Activated CD4-positive, alpha-beta T cell treated with anti-CD3 and anti-CD28 coated beads, Interleukin-2, amount 10 ng/mL, durations not matched to agents 7 days and 5 days (primary cell): ENCODE measurements around the gene DGKD. TPM values are rescaled to one million over a fixed set of nuclear protein-coding genes. Genes with fewer than 3 reads are reported as not detected.

Experiments used
- CTCF ChIA-PET: fragments of 350-600 bp; sonication (Branson Sonifier 250); formaldehyde crosslinking; loops from one replicate; lab custom pipeline; 2021; ENCODE audit warnings: antibody characterized with exemption; lab: Charles Lee
- POLR2A ChIA-PET: fragments of 350-600 bp; sonication (Branson Sonifier 250); formaldehyde crosslinking; loops from one replicate; lab custom pipeline; 2021; ENCODE audit warnings: antibody characterized with exemption; lab: Charles Lee
- DNase-seq: peaks from one replicate; pipeline ENCODE4 v3.0.0-alpha.2; 2020
- H3K27ac Mint-ChIP-seq: one replicate; pipeline ENCODE4 v1.8.0; 2021; ENCODE audit warnings: mild to moderate bottlenecking, moderate library complexity, mixed read lengths
- H3K27me3 Mint-ChIP-seq: one replicate; pipeline ENCODE4 v1.8.0; 2021; ENCODE audit warnings: mixed read lengths
- H3K36me3 Mint-ChIP-seq: one replicate; pipeline ENCODE4 v1.8.0; 2021; ENCODE audit warnings: low read depth, mixed read lengths
- H3K4me1 Mint-ChIP-seq: one replicate; pipeline ENCODE4 v1.8.0; 2021; ENCODE audit warnings: mixed read lengths
- H3K4me3 Mint-ChIP-seq: one replicate; pipeline ENCODE4 v1.8.0; 2021; ENCODE audit warnings: mild to moderate bottlenecking, moderate library complexity, mixed read lengths
- H3K9me3 Mint-ChIP-seq: one replicate; pipeline ENCODE4 v1.8.0; 2021; ENCODE audit warnings: mixed read lengths
- total RNA-seq, 2 experiments: library from RNA; stranded (reverse); gene quantifications; one replicate each; pipeline ENCODE4 v1.2.3, GENCODE V29; 2021

Gene DGKD
- total RNA-seq, 2 experiments from 2014 or later, result 84.1 to 97.5 TPM

- no peaks in the 10 kb centered on the region for H3K4me1 Mint-ChIP-seq
- no peaks in the 10 kb centered on the region for H3K27me3 Mint-ChIP-seq
- H3K36me3 Mint-ChIP-seq, result peaks cover 39% of the 10 kb centered on the region
- H3K27ac Mint-ChIP-seq, result no peak overlapping the region
- H3K9me3 Mint-ChIP-seq, result no peaks in the 10 kb centered on the region
- no peak for DNase-seq
- H3K4me3 Mint-ChIP-seq, result no peak overlapping the region
- ChIA-PET CTCF (no interaction called here), POLR2A (no interaction called here)
Observed at GRCh38 chr2:233463586-233463985, 109.3 kb downstream of the DGKD start.

DNA sequence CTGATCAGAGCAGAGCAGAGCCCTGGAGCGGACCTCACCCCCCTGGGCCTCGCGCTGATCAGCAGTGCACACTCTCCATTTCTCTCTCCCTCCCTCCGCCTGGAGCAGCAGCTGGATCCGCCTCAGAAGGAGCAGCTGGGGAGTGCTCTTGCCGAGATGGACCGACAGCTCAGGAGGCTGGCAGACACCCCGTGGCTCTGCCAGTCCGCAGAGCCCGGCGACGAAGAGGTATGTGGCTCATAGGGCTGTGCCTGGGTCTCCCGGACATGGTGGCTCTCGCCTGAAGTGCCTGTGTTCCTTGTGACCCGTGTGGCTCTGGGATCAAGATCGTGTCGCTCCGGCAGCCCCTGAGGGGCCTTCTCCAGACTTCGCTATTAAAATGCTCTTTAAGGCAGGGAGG, 109.8 kb downstream of the DGKD start:
- no peaks in the 10 kb centered on the region for H3K4me1 Mint-ChIP-seq
- POLR2A ChIA-PET, result no interaction called here
- H3K9me3 Mint-ChIP-seq, result no peaks in the 10 kb centered on the region
- CTCF ChIA-PET, result no interaction called here
- H3K27me3 Mint-ChIP-seq, result no peaks in the 10 kb centered on the region
- no peak overlapping the region for H3K4me3 Mint-ChIP-seq
- H3K36me3 Mint-ChIP-seq, result peaks cover 43% of the 10 kb centered on the region
- no peak overlapping the region for H3K27ac Mint-ChIP-seq
- no peak for DNase-seq

DNA sequence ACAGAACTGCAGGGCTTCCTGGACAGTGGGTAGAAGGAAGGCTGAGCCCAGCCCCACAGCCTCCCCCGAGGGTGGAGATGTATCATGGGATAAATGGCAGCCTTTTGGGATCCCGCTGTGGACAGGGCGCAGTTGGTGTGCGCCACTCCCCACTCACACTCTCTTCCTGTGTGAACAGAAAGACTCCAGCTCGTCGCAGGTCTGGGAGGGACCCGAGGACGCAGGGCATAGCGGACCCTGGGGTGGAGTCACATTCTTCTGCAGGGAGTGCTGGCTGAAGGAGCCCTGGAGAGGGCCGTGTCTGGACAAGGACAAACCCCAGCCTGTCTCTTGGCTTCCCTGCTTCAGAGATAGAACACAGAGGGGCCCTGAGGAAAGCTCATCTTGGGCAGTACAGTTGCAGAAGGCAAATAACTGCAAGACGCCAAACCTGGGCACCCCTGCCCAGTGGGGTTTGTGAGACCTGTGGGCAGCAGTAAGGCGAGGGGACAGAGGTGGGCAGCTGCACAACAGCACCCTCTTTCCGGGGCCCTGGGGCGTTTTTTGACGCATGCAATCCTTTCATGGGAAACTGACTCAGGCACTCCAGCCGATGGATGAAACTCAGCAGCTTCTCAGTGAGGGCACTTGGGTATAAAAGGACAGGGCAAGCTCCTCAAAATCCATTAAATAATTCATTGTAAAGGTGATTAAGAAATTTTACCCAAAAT, 110.4 kb downstream of the DGKD start:
- no peak for DNase-seq
- H3K27me3 Mint-ChIP-seq, result no peaks in the 10 kb centered on the region
- CTCF ChIA-PET, result no interaction called here

DNA sequence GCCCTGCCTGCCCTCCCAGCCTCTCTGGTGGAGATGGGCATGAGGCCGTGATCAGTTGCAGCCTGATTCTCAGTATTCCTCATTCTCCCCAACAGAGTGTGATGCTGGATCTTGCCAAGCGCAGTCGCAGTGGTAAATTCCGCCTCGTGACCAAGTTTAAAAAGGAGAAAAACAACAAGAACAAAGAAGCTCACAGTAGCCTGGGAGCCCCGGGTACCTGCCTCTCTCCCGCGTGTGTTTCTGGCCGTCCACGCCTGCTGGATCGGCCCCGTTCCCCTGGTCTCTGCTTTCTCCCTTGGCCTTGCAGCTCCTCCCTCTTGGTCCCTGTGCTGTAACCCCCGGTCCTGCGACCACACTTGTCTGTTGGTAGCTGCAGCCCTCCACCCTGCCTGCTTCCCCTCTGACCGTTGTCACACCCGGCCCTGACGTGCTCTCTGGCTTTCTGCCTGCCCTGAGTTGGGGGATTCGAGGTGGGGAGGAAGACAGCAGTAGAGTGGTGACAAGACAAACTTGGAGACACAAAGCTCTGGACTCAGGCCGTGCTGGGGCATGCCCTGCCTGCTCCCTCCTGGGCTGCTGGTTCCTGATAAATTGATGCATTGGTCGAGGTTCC, 112.8 kb downstream of the DGKD start:
- Mint-ChIP-seq H3K27me3 (no peaks in the 10 kb centered on the region), H3K9me3 (no peaks in the 10 kb centered on the region), H3K4me3 (no peak overlapping the region), H3K4me1 (no peaks in the 10 kb centered on the region), H3K27ac (no peak overlapping the region), H3K36me3 (peaks cover 49% of the 10 kb centered on the region)
- no peak for DNase-seq
- ChIA-PET CTCF (interaction anchor here (0.6 kb wide), 1 partner anchor 9 kb away, joined by 3 read pairs; no protein-coding TSS in a partner anchor), POLR2A (no interaction called here)

More for the DNA sequence above, 110.4 kb downstream of the DGKD start:
- Mint-ChIP-seq H3K4me3 (no peak overlapping the region), H3K36me3 (peaks cover 47% of the 10 kb centered on the region), H3K9me3 (no peaks in the 10 kb centered on the region), H3K27ac (no peak overlapping the region), H3K4me1 (no peaks in the 10 kb centered on the region)
- POLR2A ChIA-PET, result no interaction called here

DNA sequence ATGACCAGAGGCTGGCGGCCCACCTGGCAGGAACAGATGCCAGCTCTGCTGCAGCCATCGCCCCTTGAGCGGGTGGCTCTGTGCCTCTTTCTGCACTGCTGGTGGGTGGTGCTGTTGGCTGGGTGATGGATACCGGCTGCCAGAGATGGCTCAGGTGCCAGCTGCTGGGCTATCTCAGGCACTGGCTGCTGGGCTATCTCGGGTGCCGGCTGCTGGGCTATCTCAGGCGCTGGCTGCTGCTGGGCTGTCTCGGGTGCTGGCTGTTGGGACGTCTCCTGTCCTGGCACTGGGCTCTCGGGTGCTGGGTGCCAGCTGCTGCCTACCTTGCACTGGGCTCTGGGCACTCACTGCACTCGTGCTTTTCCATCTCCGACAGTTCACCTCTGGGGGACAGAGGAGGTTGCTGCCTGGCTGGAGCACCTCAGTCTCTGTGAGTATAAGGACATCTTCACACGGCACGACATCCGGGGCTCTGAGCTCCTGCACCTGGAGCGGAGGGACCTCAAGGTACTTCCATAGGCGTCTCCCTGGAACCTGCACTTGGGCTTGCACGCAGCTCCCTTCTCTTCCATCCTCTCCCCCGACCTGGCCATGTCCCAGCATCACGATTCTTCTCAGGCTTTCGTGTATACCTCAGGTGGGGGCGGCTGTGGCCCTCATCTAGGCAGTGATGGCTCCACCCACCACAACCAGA, 113.9 kb downstream of the DGKD start:
- Mint-ChIP-seq H3K27me3 (no peaks in the 10 kb centered on the region), H3K36me3 (peaks cover 45% of the 10 kb centered on the region), H3K27ac (peak overlapping the region; percentile 25), H3K4me3 (no peak overlapping the region), H3K9me3 (no peaks in the 10 kb centered on the region), H3K4me1 (no peaks in the 10 kb centered on the region)
- POLR2A ChIA-PET, result no interaction called here
- DNase-seq, result no peak
- CTCF ChIA-PET, result interaction anchor here (0.6 kb wide), 1 partner anchor 160 kb away, joined by 3 read pairs; no protein-coding TSS in a partner anchor

DNA sequence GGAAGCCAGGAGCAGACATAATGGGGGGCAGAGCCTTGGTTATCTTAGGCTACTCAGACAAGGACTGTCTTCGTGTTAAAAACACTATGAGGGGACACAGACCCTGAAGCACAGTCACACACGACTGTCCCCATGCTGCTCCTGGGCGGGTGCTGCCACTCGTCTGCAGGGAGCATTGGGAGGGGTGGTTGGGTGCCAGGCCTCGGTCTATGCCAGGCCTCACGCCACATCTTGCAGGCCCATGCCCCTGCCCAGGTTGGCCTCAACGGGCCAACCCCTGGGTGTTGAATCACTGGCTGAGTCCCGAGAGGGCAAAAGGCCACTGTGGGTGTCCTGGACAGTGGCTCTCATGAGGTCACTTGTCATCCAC, 114.4 kb downstream of the DGKD start:
- H3K27me3 Mint-ChIP-seq, result no peaks in the 10 kb centered on the region
- no peak overlapping the region for H3K27ac Mint-ChIP-seq
- peaks cover 42% of the 10 kb centered on the region for H3K36me3 Mint-ChIP-seq
- no peaks in the 10 kb centered on the region for H3K9me3 Mint-ChIP-seq
- no peak for DNase-seq
- POLR2A ChIA-PET, result no interaction called here
- H3K4me1 Mint-ChIP-seq, result no peaks in the 10 kb centered on the region
- no peak overlapping the region for H3K4me3 Mint-ChIP-seq
- CTCF ChIA-PET, result no interaction called here

- Mint-ChIP-seq H3K36me3 (peaks cover 37% of the 10 kb centered on the region), H3K4me1 (no peaks in the 10 kb centered on the region), H3K27ac (no peak overlapping the region), H3K4me3 (no peak overlapping the region), H3K9me3 (no peaks in the 10 kb centered on the region), H3K27me3 (no peaks in the 10 kb centered on the region)
- POLR2A ChIA-PET, result no interaction called here
- CTCF ChIA-PET, result interaction anchor here (1.1 kb wide), 1 partner anchor 112 kb away, joined by 4 read pairs; no protein-coding TSS in a partner anchor
- DNase-seq, result no peak
Observed at GRCh38 chr2:233469261-233470010, 115.1 kb downstream of the DGKD start.

GRCh38 chr2:233470011-233470687, 115.9 kb downstream of the DGKD start:
- Mint-ChIP-seq H3K36me3 (peaks cover 36% of the 10 kb centered on the region), H3K27me3 (no peaks in the 10 kb centered on the region), H3K9me3 (no peaks in the 10 kb centered on the region), H3K4me3 (no peak overlapping the region), H3K27ac (no peak overlapping the region), H3K4me1 (no peaks in the 10 kb centered on the region)
- ChIA-PET POLR2A (no interaction called here), CTCF (interaction anchor here (1.1 kb wide), 1 partner anchor 113 kb away, joined by 4 read pairs; no protein-coding TSS in a partner anchor)
- no peak for DNase-seq

DNA sequence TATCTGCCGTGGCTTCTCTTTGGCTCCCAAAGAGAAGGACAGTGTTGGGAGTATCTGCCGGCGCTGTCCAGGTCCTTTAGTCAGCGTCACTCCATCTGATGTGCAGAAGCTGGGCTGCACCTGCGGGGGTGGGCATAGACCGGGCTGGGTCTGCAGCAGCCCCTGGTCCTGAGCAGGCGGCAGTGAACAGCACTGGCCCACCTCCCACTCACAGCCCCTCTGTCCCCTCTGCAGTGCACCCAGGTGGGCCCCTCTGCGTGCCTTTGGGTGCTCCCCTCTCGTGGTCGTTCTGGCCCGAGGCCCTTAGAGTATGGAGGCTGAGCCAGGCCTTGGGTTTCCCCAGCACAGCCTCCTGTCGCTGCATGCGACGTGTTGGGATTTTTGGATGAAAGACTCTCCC, 116.5 kb downstream of the DGKD start:
- Mint-ChIP-seq H3K4me1 (no peaks in the 10 kb centered on the region), H3K36me3 (peaks cover 35% of the 10 kb centered on the region), H3K27ac (no peak overlapping the region), H3K27me3 (no peaks in the 10 kb centered on the region), H3K4me3 (no peak overlapping the region), H3K9me3 (no peaks in the 10 kb centered on the region)
- no peak for DNase-seq
- POLR2A ChIA-PET, result no interaction called here
- CTCF ChIA-PET, result no interaction called here

- DNase-seq, result no peak
- Mint-ChIP-seq H3K9me3 (no peaks in the 10 kb centered on the region), H3K36me3 (peaks cover 30% of the 10 kb centered on the region), H3K4me3 (no peak overlapping the region), H3K4me1 (no peaks in the 10 kb centered on the region), H3K27me3 (no peaks in the 10 kb centered on the region), H3K27ac (no peak overlapping the region)
- ChIA-PET CTCF (no interaction called here), POLR2A (no interaction called here)
Observed at GRCh38 chr2:233471291-233472035, 117.2 kb downstream of the DGKD start.

DNA sequence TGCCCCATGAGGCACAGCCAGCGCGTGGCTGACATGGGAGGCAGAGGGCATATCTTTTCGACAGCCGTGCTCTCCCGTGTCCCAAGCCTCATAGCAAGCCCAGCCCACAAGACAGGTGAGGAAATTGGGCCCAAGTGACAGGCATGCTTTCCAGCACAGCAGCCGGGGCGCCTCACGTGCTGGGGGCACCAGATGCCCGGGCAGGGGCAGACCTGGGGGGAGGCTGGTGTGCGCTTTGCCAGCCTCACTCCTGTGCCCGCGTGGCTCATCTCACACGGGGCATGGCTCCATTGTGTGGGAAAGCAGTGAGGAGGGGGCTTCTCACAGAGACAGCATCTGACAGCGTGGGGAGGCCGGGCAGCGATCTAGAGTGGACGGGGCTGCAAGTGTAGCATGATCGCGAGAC, 119.1 kb downstream of the DGKD start:
- Mint-ChIP-seq H3K4me1 (no peaks in the 10 kb centered on the region), H3K36me3 (peaks cover 18% of the 10 kb centered on the region), H3K27ac (no peak overlapping the region), H3K4me3 (no peak overlapping the region), H3K27me3 (no peaks in the 10 kb centered on the region), H3K9me3 (no peaks in the 10 kb centered on the region)
- ChIA-PET POLR2A (no interaction called here), CTCF (no interaction called here)
- DNase-seq, result no peak

- ChIA-PET POLR2A (no interaction called here), CTCF (interaction anchor here (0.6 kb wide), 1 partner anchor 142 kb away, joined by 3 read pairs; no protein-coding TSS in a partner anchor)
- Mint-ChIP-seq H3K27ac (no peak overlapping the region), H3K4me1 (no peaks in the 10 kb centered on the region), H3K9me3 (no peaks in the 10 kb centered on the region), H3K4me3 (no peak overlapping the region), H3K27me3 (no peaks in the 10 kb centered on the region), H3K36me3 (peaks cover 14% of the 10 kb centered on the region)
- no peak for DNase-seq
Observed at GRCh38 chr2:233473878-233474277, 119.6 kb downstream of the DGKD start.
